GM19467 (cell line): Measurements from ENCODE around the gene PMM2.
"Not testable (repeated sequence)": the region's sequence is repeated elsewhere in the genome, so short reads cannot be mapped to it uniquely, and the experiment has no call there.

ENCODE experiments used
- ATAC-seq: cut with Tn5 transposase; IDR thresholded peaks from one replicate; pipeline ENCODE4 v1.9.1; 2021; ENCODE audit warnings: mild to moderate bottlenecking, moderate library complexity; ENCODE audit not compliant: unreplicated experiment

The PMM2 gene

DNA sequence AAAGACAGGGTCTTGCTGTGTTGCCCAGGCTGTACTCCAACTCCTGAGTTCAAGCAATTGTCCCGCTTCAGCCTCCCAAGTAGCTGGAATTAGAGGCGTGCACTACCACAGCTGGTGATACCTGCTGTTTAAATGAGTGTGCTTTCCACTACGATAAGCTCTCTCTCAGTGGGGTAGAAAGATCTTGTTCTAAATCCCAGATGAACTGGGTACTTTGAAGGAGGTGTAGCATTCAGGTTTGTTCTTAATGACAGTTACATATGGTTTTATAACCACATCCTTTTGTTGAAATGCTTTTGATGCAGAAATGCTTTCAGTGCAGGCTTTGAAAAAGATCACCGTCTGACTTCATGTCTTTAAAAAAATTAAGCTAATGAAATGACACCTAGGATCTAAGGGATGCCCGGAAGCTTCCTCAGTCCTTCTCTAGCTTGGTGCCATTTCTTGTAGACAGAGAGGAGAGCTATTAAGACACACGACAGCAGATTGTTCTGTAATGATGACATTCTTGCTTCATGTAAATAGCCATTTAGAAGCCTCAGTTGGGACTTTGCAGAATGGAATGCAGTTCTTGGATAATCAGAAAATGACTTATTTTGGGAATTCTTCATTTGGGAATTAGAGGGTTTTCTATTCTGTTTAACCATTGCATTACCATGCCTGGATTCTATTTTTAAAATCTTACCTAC, 19.5 kb downstream of the PMM2 start:
- no peak for ATAC-seq

DNA sequence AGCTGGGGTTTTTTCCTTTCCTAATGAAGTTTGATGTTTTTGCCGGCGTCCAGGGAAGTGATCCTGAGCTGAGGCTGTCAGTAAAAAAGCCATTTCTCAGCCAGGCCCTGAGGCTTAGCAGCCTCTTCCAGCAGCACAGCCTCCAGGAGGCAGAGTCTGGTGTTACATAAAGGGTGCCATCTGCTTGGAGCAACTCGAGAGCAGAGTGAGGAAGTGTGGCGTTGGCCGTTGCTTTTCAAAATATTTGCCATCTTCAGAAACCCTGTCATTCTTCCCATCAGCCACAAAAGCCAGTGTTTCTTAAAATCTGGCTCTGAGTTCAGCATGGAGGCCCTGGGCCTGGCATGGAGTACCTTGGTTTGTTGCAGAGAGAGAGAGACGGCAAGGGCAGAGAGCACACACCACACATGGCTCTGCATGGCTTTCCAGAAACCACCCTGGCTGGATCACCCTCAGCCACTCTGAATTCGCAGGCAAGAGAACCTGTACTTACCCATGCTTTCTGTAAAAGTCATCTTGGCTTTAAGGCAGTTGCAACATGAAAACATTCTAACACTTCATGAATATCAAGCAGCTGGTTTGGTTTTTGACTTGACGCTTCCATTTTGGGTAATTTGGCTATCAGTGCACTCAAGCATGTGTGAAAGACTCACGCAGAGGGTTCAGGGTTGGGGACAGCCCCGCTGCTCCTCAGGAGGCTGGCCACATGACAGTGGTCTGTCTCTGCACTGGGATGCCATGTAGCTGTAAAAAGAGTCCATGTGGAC, 21.0 kb downstream of the PMM2 start:
- peak; percentile 62 for ATAC-seq

DNA sequence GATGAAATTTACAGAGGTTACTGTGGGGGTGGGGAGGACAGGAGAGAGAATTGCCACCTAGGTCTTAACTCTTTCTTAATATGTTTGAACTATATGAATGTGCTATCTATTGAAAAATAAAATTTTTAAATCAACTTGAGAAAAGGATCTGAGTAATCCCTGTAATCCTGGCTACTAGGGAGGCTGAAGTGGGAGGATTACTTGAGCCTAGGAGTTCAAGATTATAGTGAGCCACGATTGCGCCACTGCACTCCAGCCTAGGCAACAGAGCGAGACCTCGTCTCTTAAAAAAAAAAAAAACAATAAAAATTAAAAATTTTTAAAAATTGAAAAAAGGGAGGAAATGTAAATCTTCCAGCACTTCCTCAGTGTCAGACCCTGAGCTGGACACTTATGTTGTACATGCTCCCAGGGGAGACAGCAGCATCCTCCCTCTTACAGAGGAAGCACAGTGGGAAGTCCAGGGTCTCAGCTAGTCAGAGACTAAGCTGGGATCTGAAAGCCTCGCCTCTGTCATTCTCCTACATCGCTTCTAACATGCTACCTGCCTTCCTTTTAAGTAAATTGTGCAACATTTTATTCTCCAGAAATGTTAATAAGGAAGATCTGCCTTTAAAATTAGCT, 21.9 kb downstream of the PMM2 start:
- ATAC-seq: no peak

DNA sequence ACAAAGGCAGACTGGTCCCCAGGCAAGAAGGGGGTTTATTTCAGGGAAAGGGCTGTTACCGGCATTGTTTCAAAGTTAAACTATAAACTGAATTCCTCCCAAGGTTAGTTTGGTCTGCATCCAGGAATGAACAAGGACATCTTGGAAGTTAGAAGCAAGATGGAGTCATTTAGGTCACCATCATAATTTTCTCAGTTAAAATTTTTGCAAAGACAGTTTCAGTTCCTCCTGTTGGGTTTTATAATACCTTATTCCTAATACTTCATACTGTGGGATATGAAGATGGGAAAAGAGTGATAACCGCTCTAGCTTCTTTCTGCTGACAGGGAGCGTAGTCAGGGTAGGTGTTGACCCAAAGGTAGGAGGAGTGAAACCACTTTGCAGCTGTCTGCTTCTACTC, 24.8 kb downstream of the PMM2 start:
- ATAC-seq: no peak

DNA sequence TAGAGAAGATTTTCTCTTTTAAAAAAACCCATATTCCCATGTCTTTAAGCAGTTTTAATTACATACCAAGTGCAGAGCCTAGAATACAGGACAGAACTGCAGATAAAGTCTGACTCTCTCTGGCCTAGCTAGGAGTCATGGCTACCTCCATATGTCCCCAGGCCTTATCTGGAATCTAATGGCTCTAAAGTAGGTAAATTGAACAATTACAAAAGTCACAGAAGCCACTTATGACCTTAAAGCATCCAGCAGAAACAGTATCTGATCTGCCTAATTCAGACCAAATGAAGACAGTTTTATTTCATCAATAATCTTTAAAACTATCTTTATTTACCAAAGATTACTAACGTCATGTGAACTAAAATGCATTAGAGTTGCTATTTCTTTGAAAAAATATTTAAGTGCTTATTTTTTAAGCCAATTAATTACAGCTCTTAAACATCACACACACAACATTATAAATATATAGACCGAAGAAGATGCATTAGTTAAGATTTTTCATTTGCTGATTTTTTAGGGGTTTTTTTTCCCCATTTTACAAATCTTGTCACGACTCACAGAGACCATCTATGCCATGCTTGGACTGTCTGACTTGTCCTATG, 28.7 kb downstream of the PMM2 start:
- ATAC-seq: no peak

DNA sequence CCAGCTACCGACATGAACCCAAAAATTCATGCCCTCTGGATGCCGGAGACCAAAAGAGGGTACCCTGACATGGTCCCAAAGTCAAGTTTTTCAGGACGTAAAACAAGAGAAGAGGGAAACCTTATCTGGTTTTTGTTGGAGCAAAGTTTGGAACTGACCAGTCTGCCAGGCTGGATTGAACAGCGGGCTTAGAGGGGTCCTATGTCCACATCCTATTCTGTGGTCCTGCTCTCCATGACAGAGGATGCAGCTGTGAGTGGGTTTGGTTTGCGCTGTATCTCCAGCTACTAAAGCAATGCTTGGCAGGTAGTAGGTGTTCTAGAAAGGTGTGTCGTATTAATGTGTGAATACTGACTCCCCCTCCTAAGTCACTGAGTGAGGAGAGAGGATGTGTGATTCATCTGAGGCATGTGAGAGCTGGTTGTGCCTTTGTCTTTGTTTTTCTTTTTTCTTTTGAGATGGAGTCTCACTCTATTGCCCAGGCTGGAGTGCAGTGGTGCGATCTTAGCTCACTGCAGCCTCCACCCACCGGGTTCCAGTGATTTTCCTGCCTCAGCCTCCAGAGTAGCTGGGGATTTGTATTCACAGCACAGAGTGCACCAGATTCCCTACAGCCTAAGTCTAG, 31.0 kb downstream of the PMM2 start:
- no peak for ATAC-seq

DNA sequence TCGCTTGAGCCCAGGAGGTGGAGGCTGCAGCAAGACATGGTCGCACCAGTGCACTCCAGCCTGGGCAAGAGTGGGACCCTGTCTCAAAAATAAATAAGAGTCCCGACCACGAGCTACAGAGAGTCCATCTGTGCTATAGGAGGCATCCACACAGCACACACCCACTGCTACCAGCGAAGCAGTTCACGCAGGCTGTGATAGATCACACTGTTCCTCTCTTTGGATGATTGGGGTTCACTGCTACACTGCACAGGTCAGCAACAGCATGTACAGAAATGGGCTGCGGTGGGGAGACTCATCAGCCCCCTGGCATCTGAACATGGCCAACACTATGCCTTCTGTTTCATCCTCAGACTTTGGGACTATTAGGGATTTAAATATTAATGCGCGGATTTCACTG, 33.8 kb downstream of the PMM2 start:
- no peak for ATAC-seq

DNA sequence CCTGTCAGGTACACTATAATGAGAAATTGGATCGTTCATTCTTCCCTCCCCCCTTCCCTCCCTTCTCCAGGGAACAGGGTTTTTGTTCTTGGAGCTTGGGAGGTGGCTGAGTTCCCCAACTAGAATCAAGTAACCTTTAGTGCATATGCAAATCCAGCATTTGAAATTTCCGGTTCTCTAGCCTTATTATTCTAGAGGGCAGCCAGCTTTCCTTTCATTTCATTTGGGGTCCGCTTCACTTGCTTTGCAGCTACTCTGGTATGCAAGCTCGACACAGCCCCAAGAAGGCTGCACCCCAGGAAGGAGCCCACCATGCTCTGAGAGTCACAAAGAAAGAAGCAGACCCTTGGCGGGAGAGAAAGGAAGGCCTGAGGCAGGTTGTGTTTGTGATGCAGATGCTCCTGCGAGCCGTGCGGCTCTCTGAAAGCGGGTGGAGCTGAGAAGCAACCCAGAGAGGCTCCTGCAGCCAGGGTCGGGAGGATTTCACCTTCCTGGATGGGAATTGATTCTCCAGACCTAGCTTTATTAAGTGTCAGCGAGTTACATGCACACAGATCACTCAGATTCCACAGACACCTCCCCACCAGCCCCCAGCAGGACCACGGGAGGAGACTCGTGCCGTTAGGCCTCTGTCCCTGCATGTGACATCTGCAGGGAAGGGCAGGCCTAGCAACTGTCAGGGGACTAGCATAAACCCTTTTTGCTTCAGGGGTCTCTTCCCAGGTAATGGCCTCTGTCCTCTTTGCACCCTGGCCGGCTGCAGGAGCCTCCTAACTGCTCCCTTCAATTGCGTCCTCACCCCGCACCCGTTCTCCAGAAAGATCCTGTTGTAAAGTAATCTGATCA, 34.5 kb downstream of the PMM2 start:
- ATAC-seq: no peak

DNA sequence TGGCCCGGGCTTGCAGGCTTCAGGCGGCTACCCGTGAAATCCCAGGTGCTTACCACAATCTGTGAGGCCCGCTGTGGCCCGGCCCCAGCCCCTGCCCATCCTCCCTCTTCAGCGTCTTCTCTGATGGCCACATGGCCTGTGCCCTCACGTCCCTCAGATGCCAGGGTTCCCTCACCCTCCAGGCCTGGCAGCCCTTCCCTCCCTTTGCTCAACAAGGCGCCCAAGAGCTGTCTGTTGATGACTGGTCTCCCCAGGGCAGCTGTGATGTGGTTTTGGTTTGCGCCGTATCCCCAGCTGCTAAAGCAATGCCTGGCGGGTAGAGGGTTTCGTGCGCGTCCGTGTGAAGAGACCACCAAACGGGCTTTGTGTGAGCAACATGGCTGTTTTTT, 35.1 kb downstream of the PMM2 start:
- ATAC-seq: no peak

DNA sequence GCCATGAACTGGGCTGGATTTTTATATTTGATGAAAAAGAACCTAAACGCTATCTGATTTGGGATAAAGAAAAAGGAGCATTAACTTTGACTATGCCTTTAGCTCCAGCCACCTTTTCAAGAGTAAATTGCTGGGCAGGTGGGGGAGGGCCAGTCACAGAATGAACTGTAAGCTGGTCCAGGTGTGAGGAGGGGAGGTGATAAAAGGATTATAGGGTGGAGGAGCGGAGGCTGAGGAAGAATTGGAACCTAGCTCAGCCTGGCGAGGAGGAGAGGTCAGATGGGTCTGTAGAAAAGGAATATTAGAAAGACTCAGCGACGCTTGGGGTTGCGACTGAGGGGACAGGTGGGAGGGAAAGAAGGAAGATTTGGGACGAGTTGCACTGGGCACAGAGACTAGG, 39.2 kb downstream of the PMM2 start:
- not testable (repeated sequence) for ATAC-seq

DNA sequence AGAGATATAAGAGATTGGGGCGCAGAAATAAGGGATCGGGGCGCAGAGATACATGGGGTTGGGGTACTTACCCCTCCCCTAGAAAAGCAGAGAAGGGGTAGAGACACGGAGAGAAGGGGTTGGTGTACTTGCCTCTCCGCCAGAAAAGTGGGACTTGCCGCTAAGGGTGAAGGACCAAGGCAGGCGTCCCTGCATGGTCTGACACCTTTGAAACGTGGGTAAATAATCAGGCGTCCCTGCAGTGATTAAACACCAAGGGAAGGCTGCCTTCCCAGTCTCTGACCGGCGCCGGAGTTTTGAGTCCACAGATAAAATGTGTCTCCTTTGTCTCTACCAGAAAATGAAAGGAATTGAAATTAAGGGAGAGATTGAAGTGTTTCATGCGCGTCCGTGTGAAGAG, 40.0 kb downstream of the PMM2 start:
- ATAC-seq: not testable (repeated sequence)

DNA sequence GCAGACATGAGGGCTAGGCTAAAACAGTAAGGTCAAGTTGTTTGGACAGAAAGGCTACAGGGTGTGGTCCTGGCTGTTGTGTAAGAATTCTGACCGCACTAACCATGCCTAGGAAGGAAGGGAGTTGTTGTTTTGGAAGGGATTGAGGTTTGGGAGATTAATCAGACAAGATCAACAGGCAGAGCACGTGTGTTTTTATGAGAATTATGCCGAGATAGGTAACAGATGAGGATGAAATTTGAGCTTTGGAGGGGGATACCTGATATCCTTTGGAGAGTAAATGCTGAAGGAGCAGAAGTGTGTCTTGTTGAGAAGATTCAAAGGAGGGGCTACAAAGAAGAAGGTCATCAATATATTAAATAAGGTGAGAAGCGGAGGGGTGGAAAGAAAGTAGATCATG, 44.4 kb downstream of the PMM2 start:
- not testable (repeated sequence) for ATAC-seq

DNA sequence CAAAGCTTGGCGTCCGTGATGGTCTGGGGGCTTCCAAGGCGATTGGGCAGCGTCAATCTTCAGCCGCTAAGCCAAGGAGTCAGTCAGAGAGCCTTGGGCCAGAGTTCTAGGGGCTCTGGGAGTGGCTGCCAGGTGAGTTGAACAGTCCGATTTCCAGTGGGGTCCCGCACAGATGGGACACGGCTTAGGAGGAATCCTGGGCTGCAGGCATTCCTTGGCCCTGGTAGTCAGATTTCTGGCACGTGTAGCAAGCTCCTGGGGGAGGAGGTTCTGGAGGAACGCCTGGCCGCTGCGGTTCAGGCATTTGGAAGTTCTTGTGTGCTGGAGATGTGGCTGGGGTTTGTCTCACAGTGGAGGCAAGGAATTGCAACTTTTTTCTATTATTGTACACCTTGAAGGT, 45.7 kb downstream of the PMM2 start:
- ATAC-seq: not testable (repeated sequence)

DNA sequence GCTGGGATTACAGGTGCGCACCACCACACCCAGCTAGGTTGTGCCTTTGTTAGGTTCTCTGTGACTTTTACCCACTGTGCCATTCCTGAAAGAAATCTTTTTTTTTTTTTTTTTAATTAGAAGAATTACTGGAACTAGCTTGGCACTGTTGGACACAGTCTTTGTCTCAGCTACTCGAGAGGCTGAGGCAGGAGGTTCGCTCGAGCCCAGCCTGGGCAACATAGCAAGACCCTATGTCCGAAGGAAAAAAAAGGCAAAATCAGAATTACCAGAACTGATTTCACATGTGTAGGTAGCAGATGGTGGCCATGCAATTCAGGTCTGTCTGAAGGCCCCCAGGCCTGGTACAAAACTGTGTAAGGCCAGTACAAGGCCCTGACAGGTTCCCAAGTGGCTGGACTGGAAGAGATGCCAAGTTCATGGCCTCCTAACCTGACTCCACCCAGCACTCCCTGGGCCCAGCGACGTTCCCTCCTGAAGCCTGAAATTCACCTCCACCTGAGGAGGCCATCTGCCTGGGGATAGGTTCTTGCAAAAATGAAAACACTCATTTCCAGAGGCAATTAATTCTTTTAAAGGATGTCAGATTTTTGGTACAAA, 48.2 kb downstream of the PMM2 start:
- no peak for ATAC-seq

DNA sequence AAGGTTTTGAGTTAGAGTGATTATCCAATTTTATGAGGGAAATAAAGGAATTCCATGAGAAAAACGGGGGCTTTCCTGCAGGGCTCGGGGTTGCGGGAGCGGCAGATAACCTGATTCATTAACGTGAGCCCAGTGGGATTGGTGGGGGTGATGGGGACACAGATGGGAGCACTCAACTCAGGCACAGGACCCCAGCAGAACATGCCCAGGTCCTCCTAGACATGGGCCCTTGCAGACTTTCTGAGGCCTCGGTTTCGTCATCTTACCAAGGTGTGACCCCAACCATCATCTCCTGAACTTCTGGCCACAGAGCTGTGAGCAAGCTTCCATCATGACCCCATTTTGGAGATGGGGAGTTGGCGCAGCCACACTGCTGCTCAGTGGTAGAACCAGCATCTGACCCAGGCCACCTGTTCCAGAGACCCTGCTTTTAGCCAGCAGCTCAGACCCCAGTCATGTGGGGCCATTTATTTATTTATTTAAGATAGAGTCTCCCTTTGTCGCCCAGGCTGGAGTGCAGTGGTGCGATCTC, 48.8 kb downstream of the PMM2 start:
- ATAC-seq: no peak

DNA sequence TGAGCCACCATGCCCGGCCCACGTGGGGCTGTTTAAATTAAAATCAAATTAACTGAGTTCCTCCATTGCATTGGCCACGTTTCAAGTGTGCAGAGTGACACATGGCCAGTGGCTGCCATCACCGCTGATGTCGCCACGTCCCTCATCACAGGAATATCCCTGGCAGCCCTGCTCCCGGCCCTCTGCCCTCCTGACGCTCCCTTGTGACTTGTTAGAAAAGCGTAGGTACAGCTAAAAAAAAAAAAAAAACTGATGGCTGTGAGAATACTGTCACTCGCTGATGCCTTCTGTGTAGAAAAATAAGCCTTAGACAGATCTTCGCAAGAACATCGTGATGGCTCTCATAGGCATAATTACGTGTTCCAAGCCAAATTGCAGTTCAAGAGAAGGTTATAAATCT, 49.5 kb downstream of the PMM2 start:
- no peak for ATAC-seq

DNA sequence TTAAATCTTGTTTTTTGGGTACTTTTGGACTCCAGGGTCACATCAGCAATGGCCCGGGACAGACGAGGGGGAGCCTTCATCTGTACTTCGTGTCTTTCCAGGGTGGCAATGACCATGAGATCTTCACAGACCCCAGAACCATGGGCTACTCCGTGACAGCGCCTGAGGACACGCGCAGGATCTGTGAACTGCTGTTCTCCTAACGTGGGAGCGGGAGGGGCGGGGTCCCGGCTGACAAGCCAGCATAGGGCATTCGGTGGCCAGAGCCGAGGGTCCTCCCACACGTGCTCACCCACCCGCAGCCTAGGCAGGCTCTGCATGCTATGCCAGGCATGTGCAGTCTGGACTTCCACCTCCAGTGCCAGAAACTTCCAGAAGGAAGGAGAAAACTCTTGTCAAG, 50.0 kb downstream of the PMM2 start:
- ATAC-seq: no peak

DNA sequence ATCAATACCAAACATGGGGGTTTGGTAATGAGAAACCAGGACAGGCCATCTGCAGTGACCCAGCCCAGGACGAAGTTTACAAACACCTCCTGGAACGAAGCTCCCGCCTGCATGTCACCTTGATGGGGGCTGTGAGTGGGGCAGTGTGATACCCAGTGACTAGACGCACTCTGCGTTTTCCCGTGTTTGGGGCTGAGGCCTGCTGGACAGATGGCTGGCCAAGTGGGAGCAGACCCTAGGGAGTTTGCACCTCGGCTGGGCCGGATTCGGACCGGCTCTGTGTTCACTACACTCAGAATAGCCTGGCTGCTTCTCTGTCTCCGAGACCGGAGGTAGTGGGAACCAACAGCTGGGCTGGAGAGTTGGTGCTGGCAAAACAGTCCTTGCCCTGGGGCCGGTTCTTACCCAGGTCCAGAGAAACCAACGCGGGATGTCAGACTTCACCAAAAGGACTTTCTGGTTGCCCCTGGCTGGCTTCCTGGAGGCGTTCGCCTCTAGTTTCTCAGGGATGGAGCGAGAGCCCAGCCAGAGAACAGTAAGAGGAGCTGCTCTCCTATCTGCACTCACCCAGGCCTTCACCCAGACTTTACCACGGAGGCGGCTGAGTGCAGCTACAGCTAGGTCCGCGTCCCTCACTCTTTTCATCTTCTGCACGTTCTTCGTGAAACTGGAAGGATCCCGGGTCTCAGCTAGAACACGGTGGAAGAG, 50.7 kb downstream of the PMM2 start:
- ATAC-seq: no peak

DNA sequence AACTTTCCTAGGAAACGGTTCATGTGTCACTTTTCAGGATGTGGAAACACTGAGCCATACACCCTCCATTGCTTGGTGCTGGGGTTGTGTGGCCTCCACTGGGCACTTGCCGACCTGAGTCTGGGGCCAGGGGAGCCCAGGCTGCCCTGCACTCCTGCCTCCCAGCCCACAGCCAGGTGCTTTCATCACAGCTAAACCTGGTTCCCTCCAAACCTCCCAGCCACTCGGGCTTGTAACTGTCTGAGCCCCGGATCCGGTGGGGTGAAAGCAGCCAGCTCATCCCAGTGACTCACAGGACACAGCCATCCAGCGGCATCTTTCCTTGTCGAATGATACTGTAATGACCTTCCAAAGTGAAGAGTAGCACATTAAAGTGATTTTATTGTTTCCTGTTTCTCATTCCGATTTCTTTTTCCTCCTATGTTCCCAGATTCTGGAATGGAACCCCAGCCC, 51.3 kb downstream of the PMM2 start:
- no peak for ATAC-seq
